GM12878 (cell line): Measurements from ENCODE around the gene EXOSC2. TPM values are rescaled to one million over a fixed set of nuclear protein-coding genes. Genes with fewer than 3 reads are reported as not detected.

Experiments used
- ATAC-seq: fragments of 200-7000 bp; cut with Tn5 transposase; 3 replicates; pipeline ENCODE4 v1.9.1; 2020; ENCODE audit warnings: mild to moderate bottlenecking, moderate library complexity
- BruUV-seq: library from RNA; stranded (reverse); fragments of 400-500 nt; replicated peaks from 2 replicates; lab custom pipeline; 2021; lab: Mats Ljungman, UMichigan
- CTCF ChIA-PET: fragments of 300-600 bp; sonication (Branson Sonifier 250); formaldehyde crosslinking; extraction: SDS; loops from one replicate; lab custom pipeline; 2021; ENCODE audit warnings: inconsistent platforms; lab: Yijun Ruan, JAX
- POLR2A ChIA-PET: fragments of 350-600 bp; formaldehyde crosslinking; extraction: SDS; loops from one replicate; lab custom pipeline; 2021; ENCODE audit warnings: inconsistent platforms; lab: Charles Lee
- RAD21 ChIA-PET: fragments of 300-600 bp; sonication (Branson Sonifier 250); formaldehyde crosslinking; loops from one replicate; lab custom pipeline; 2023; ENCODE audit warnings: antibody characterized with exemption; ENCODE audit not compliant: unreplicated experiment; lab: Charles Lee
- SMC1A ChIA-PET: fragments of 300-600 bp; sonication (Branson Sonifier 250); formaldehyde crosslinking; loops from one replicate; lab custom pipeline; 2023; ENCODE audit not compliant: unreplicated experiment, uncharacterized antibody; lab: Charles Lee
- DNase-seq: peaks from one replicate; pipeline ENCODE4 v3.0.0-alpha.2; 2011; ENCODE audit warnings: low read depth, low spot score
- FAIRE-seq: peaks from 3 replicates; lab custom pipeline; 2011; peaks lifted over from hg19 to GRCh38; lab: Jason Lieb, UNC
- H2AFZ ChIP-seq: 2 replicates; pipeline ENCODE4 v1.6.0; 2011; ENCODE audit warnings: low read depth, low read length, control low read depth; ENCODE audit not compliant: control insufficient read depth
- H3K27ac ChIP-seq: 2 replicates; pipeline ENCODE4 v1.5.1; 2011; ENCODE audit warnings: control low read depth; ENCODE audit not compliant: control insufficient read depth, insufficient read depth
- H3K27me3 ChIP-seq, 2 experiments: replicated peaks in 1 of 2; 2 replicates each; pipeline versions ENCODE4 v1.6.0 to v1.6.1; 2011; ENCODE audit warnings: low read length in 1 of 2; ENCODE audit not compliant: control insufficient read depth in 2 of 2, insufficient read depth in 2 of 2
- H3K36me3 ChIP-seq, 2 experiments: 2 replicates each; pipeline ENCODE4 v1.5.1; 2011; ENCODE audit warnings: low read length in 1 of 2; ENCODE audit not compliant: control insufficient read depth in 2 of 2, insufficient read depth in 2 of 2
- H3K4me1 ChIP-seq: 2 replicates; pipeline ENCODE4 v1.6.1; 2011; ENCODE audit warnings: mild to moderate bottlenecking, low read length, moderate library complexity, mixed read lengths; ENCODE audit not compliant: control insufficient read depth, insufficient read depth
- H3K4me2 ChIP-seq: 2 replicates; pipeline ENCODE4 v1.6.0; 2011; ENCODE audit warnings: control low read depth; ENCODE audit not compliant: control insufficient read depth, insufficient read depth
- H3K4me3 ChIP-seq: fragments of 200-600 bp; sonication (generic); 2 replicates; pipeline ENCODE4 v1.5.1; 2016
- H3K79me2 ChIP-seq: 2 replicates; pipeline ENCODE4 v1.6.0; 2011; ENCODE audit warnings: low read length; ENCODE audit not compliant: control insufficient read depth, insufficient read depth
- H3K9ac ChIP-seq: 2 replicates; pipeline ENCODE4 v1.8.0; 2011; ENCODE audit warnings: low read length, control low read depth, mixed read lengths; ENCODE audit not compliant: control insufficient read depth, insufficient read depth
- H3K9me3 ChIP-seq: replicated peaks from 3 replicates; pipeline ENCODE4 v1.5.1; 2011; ENCODE audit warnings: mild to moderate bottlenecking, low read length; ENCODE audit not compliant: control insufficient read depth, insufficient read depth
- H4K20me1 ChIP-seq: 2 replicates; pipeline ENCODE4 v1.6.0; 2011; ENCODE audit not compliant: control insufficient read depth, insufficient read depth
- SP1 ChIP-seq: IDR thresholded peaks from one replicate; pipeline ENCODE4 v1.6.1; 2011; ENCODE audit warnings: low read depth, low read length
- WGBS: methylation state at CpG from one replicate; pipeline ENCODE4 v1.1.6; 2016; ENCODE audit warnings: low lambda C conversion rate; ENCODE audit not compliant: insufficient replicate concordance, insufficient coverage; ENCODE audit errors: missing lambda C conversion rate; 5-methylcytosine and 5-hydroxymethylcytosine counted together
- in situ Hi-C: fragments of 300-500 bp; cut with MboI; formaldehyde crosslinking; loops from 9 replicates; pipeline ENCODE4 v1.14.3; 2018; ENCODE audit warnings: mixed read lengths
- intact Hi-C: fragments of 100-400 bp; cut with micrococcal nuclease; formaldehyde crosslinking; loops from one replicate; pipeline ENCODE4 v1.14.2; 2022; ENCODE audit not compliant: unreplicated experiment
- polyA plus RNA-seq, 11 experiments: library from polyadenylated mRNA; depleted of rRNA in 4 of 11; unstranded in 6 of 11; stranded (reverse) in 5 of 11; fragments of >200 nt; fragmentation: Nextera tagmentation in 4 of 11; fragmentation: Illumina TruSeq in 1 of 11; extraction: Ambion mirVana in 4 of 11; extraction: Trizol in 1 of 11; gene quantifications; 1 replicate in 1 of 11; 2 replicates in 10 of 11; pipeline versions ENCODE4 v1.2.1 to v1.2.3, GENCODE V29; 2011 to 2016; ENCODE audit warnings: inconsistent platforms in 2 of 11, missing spikeins in 2 of 11, low read depth in 1 of 11
- total RNA-seq, 4 experiments: library from RNA; depleted of rRNA in 3 of 4; stranded (reverse); fragments of >200 nt in 3 of 4; fragmentation: Illumina TruSeq in 1 of 4; extraction: Trizol in 1 of 4; gene quantifications; 2 replicates each; pipeline versions ENCODE4 v1.2.1 to v1.2.3, GENCODE V29; 2013 to 2021
- TF ChIP-seq, protein P1 (sequence below): fragments of 450-650 bp; IDR thresholded peaks from 2 replicates; pipeline ENCODE4 v1.6.1; 2017; ENCODE audit warnings: borderline replicate concordance

EXOSC2 gene
- total and polyA plus RNA-seq, 10 of the 15 experiments (the other 5 are each of a cell fraction or from before 2014, with no cell fraction given): 26.3 to 55.0 (median 48.0) TPM

DNA sequence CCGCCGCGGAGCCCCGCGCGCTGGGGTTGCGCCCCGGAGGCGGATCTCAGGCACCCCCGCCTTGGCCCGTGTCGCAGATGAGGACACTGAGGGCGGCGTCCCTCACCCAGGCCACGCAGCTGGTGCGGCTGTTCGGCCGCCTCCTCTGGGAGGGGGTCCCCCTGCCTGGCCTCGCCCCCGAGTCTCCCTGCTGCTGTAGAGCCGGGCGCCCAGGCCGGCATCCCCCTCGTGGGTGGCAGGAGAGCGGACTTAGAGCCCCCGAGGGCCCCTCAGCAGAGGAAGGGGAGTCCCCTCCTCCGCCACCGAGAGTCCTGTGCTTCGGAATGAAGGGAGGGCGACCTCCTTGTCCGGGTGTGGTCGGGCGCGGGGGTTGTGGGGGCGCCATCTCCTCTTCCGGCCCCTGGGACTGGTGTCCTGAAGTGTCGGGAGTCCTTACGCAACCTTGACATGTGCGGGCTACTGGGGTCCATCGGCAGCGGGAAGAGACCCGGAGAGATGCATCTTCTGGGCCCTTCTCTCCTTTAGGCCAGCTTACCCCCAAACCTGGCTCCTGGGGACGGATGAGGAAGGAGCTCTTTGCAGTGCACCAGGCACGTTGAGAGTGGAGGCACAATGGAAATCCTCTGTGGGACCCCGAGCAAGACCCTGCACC lies 11.7 kb upstream of the EXOSC2 start:
- Histone ChIP-seq H3K4me3 (peak overlapping the region; percentile 72), H3K4me1 (peaks cover 7% of the 10 kb centered on the region), H3K4me2 (peak overlapping the region; percentile 75), H3K27me3 (peaks cover 0 to 5% of the 10 kb centered on the region in 2 experiments; a peak in 3 of 4 replicates), H3K27ac (no peak overlapping the region), H3K9ac (no peak overlapping the region), H4K20me1 (no peaks in the 10 kb centered on the region), H3K9me3 (no peaks in the 10 kb centered on the region; the same call in 1 of the 3 replicates), H3K36me3 (no peaks in the 10 kb centered on the region), H2AFZ (peak overlapping the region; percentile 56), H3K79me2 (no peaks in the 10 kb centered on the region)
- TF ChIP-seq, protein P1, sequence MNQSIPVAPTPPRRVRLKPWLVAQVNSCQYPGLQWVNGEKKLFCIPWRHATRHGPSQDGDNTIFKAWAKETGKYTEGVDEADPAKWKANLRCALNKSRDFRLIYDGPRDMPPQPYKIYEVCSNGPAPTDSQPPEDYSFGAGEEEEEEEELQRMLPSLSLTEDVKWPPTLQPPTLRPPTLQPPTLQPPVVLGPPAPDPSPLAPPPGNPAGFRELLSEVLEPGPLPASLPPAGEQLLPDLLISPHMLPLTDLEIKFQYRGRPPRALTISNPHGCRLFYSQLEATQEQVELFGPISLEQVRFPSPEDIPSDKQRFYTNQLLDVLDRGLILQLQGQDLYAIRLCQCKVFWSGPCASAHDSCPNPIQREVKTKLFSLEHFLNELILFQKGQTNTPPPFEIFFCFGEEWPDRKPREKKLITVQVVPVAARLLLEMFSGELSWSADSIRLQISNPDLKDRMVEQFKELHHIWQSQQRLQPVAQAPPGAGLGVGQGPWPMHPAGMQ: no peak
- TF ChIP-seq SP1: no peak
- ATAC-seq (peak; percentile 49), FAIRE-seq (no peak), DNase-seq (no peak)
- ChIA-PET SMC1A (interaction anchor here (0.7 to 1.9 kb wide), 8 partner anchors 9 to 364 kb away, joined by 3 to 12 read pairs (median 4); partner anchors contain the start of gene EXOSC2), CTCF (interaction anchor here (0.6 to 6.5 kb wide), 16 partner anchors 8 to 442 kb away, joined by 3 to 111 read pairs (median 4); partner anchors contain the start of gene EXOSC2), RAD21 (interaction anchor here (0.7 to 1.8 kb wide), 3 partner anchors 218 to 221 kb away, joined by 4 to 13 read pairs (median 6); no protein-coding TSS in a partner anchor), POLR2A (interaction anchor here (0.6 to 2.1 kb wide), 3 partner anchors 11 to 1735 kb away, joined by 3 to 6 read pairs (median 5); partner anchors contain the start of gene EXOSC2)
- intact Hi-C loops (loop anchor here (1.0 kb wide), 1 partner anchor 221 kb away; no protein-coding TSS in a partner anchor), in situ Hi-C loops (loop anchor here (10.0 kb wide), 1 partner anchor 227 kb away; no protein-coding TSS in a partner anchor)
- BruUV-seq: no TSS peak
- WGBS: 3% methylated on average over 39 of the region's 45 CpGs
